Right lobe of liver (tissue), 6 donors: ENCODE data around the gene HTR3A. TPM values are rescaled to one million over a fixed set of nuclear protein-coding genes. Genes with fewer than 3 reads are reported as not detected.

Experiments used
- ATAC-seq, 4 donors: fragments of 200-7000 bp; cut with Tn5 transposase; one replicate each; pipeline ENCODE4 v1.9.1; 2020; ENCODE audit warnings: mild to moderate bottlenecking in 4 of 4, moderate library complexity in 4 of 4
- DNase-seq, 3 donors: peaks; one replicate each; pipeline ENCODE4 v3.0.0-alpha.2; 2020
- H3K27ac ChIP-seq, 3 donors: fragments of 200-600 bp; one replicate each; pipeline ENCODE4 v1.8.0; 2022
- H3K27me3 ChIP-seq, 2 donors: fragments of 200-600 bp; one replicate each; pipeline ENCODE4 v1.8.0; 2022
- H3K36me3 ChIP-seq, 4 donors: fragments of 200-600 bp; sonication (generic) in 1 of 4; one replicate each; pipeline versions ENCODE4 v1.5.1 to v1.8.0; 2017 to 2022; ENCODE audit warnings: control low read depth in 1 of 4
- H3K4me1 ChIP-seq, 4 donors: fragments of 200-600 bp; sonication (generic) in 1 of 4; one replicate each; pipeline versions ENCODE4 v1.5.1 to v1.8.0; 2017 to 2022; ENCODE audit warnings: control low read depth in 1 of 4
- H3K4me3 ChIP-seq, 3 donors: fragments of 200-600 bp; one replicate each; pipeline ENCODE4 v1.8.0; 2022
- H3K9me3 ChIP-seq, 4 donors: fragments of 200-600 bp; sonication (generic) in 1 of 4; one replicate each; pipeline versions ENCODE4 v1.5.1 to v1.8.0; 2017 to 2022; ENCODE audit warnings: control low read depth in 1 of 4
- CTCF ChIP-seq, 4 donors: fragments of 200-600 bp in 3 of 4; fragments of 450-650 bp in 1 of 4; IDR thresholded peaks; one replicate each; pipeline versions ENCODE4 v1.5.1 to v1.8.0; 2016 to 2022; ENCODE audit warnings: antibody characterized with exemption in 4 of 4, mild to moderate bottlenecking in 2 of 4
- POLR2A ChIP-seq: fragments of 450-650 bp; IDR thresholded peaks from one replicate; pipeline ENCODE4 v1.6.1; 2017; ENCODE audit warnings: antibody characterized with exemption, mild to moderate bottlenecking
- WGBS: methylation state at CpG from one replicate; pipeline ENCODE4 v1.1.6; 2018; ENCODE audit warnings: low coverage, low lambda C conversion rate; ENCODE audit not compliant: insufficient coverage; ENCODE audit errors: missing lambda C conversion rate; 5-methylcytosine and 5-hydroxymethylcytosine counted together
- intact Hi-C, 2 donors: fragments of 100-400 bp; cut with DNase I; formaldehyde crosslinking; loops; one replicate each; pipeline versions ENCODE4 v1.11.2 to v1.14.1; 2022
- total RNA-seq, 6 experiments: library from RNA; depleted of rRNA in 2 of 6; stranded (reverse); fragments of >200 nt in 2 of 6; fragmentation: NEBNext Ultra II Directional in 3 of 6; extraction: Animal tissue kit (Norgen Biotek cat#: 25700) in 3 of 6; gene quantifications; one replicate each; pipeline versions ENCODE4 v1.1.0 to v1.2.4, GENCODE V29; 2016 to 2023
- donor health status: DM: no; HTN: yes; CAD: no.
- donor health status: DM: no; HTN: no; CAD: no.
- donor health status: DM: no; HTN: no; CAD: no.
- donor health status: DM: no; HTN: yes; CAD: no.
- donor health status: DM: no; HTN: yes; CAD: no.

Gene HTR3A
- total RNA-seq, 6 experiments from 2014 or later, result 0.18 to 0.25 TPM; not detected in 4

GRCh38 chr11:113971506-113972195, 3.3 kb upstream of the HTR3A start:
- intact Hi-C loops, result no loop called here
- DNase-seq, result no peak

GRCh38 chr11:113977071-113977490, 2.2 kb downstream of the HTR3A start:
- Histone ChIP-seq H3K4me3 (no peak overlapping the region), H3K9me3 (no peaks in the 10 kb centered on the region), H3K27ac (no peak overlapping the region), H3K4me1 (no peaks in the 10 kb centered on the region), H3K27me3 (no peaks in the 10 kb centered on the region), H3K36me3 (no peaks in the 10 kb centered on the region)
- 61% methylated on average over 4 of the region's 4 CpGs for WGBS
- DNase-seq (no peak), ATAC-seq (no peak)
- TF ChIP-seq POLR2A, result no peak
- no peak for TF ChIP-seq CTCF (IDR thresholded peaks at IDR 0.05)
- intact Hi-C loops, result no loop called here

More at GRCh38 chr11:113971506-113972195, 3.3 kb upstream of the HTR3A start:
- H3K27ac ChIP-seq, result no peak overlapping the region
- no peak overlapping the region for H3K4me3 ChIP-seq
- H3K9me3 ChIP-seq, result no peaks in the 10 kb centered on the region
- H3K4me1 ChIP-seq, result no peaks in the 10 kb centered on the region
- H3K27me3 ChIP-seq, result no peaks in the 10 kb centered on the region
- TF ChIP-seq POLR2A, result no peak
- no peak for TF ChIP-seq CTCF (IDR thresholded peaks at IDR 0.05)
- no peak for ATAC-seq
- 69% methylated on average over 7 of the region's 15 CpGs for WGBS
- no peaks in the 10 kb centered on the region for H3K36me3 ChIP-seq

- Histone ChIP-seq H3K9me3 (no peaks in the 10 kb centered on the region), H3K27ac (no peak overlapping the region), H3K4me3 (no peak overlapping the region), H3K4me1 (no peaks in the 10 kb centered on the region), H3K36me3 (no peaks in the 10 kb centered on the region), H3K27me3 (no peaks in the 10 kb centered on the region)
- DNase-seq, result no peak
- WGBS, result no CpG with 5 or more reads among the region's 11 CpGs
- intact Hi-C loops, result no loop called here
- no peak for ATAC-seq
- TF ChIP-seq CTCF (IDR thresholded peaks at IDR 0.05) (no peak), POLR2A (no peak)
Observed at GRCh38 chr11:113977701-113978100, 2.8 kb downstream of the HTR3A start.

- Histone ChIP-seq H3K36me3 (no peaks in the 10 kb centered on the region), H3K4me1 (no peaks in the 10 kb centered on the region), H3K27me3 (no peaks in the 10 kb centered on the region), H3K4me3 (no peak overlapping the region), H3K9me3 (no peaks in the 10 kb centered on the region), H3K27ac (no peak overlapping the region)
- DNase-seq (no peak), ATAC-seq (no peak)
- intact Hi-C loops, result no loop called here
- no peak for TF ChIP-seq CTCF (IDR thresholded peaks at IDR 0.05)
- TF ChIP-seq POLR2A, result no peak
- WGBS, result 67% methylated on average over 1 of the region's 1 CpG
Observed at GRCh38 chr11:113979431-113979830, 4.5 kb downstream of the HTR3A start.
